ENCODE measurements around the gene TAX1BP1.
A peak's percentile ranks its signal among the peaks of the same experiment; 100 is the strongest.
"Not testable (repeated sequence)": the region's sequence is repeated elsewhere in the genome, so short reads cannot be mapped to it uniquely, and the experiment has no call there.

TAX1BP1 gene

DNA sequence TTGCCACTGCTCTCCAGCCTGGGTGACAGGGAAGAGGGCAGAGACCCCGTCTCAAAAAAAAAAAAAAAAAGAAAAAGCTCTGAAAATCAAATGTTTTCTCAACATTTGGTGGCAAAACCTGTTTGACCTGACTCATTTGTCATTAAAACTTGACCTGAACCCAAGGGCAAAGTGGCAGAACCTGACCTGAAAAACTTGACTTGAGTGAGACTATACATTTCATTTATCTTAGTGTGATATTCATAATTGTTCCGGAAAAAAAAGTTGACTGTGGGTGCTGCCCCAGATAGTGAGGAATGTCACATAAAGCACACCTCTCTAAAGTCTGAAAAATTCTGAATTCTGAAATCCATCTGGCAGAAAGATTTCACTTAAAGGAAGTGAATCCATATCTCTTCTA lies 2.3 kb upstream of the TAX1BP1 start:
- no peak for DNase-seq (ENCODE audit: extremely low spot score)
- ChIA-PET CTCF (interaction anchor here (0.6 kb wide), 1 partner anchor 27 kb away, joined by 5 read pairs; no protein-coding TSS in a partner anchor), POLR2A (no interaction called here)
- no peak for TF ChIP-seq PKNOX1 (IDR thresholded peaks at IDR 0.05)
- TF ChIP-seq SUZ12 (IDR thresholded peaks at IDR 0.05), result no peak
- no peak for TF ChIP-seq L3MBTL2 (conservative IDR thresholded peaks at IDR 0.05)
- TF ChIP-seq FOXM1 (IDR thresholded peaks at IDR 0.05; ENCODE audit: borderline replicate concordance), result no peak
- no peak for TF ChIP-seq FOXA1 (IDR thresholded peaks at IDR 0.05)
- no peak for TF ChIP-seq ARNT (IDR thresholded peaks at IDR 0.05)
- no peak for TF ChIP-seq SP1 (IDR thresholded peaks at IDR 0.05)
- no peak for TF ChIP-seq LEF1 (IDR thresholded peaks at IDR 0.05; ENCODE audit: borderline replicate concordance)

DNA sequence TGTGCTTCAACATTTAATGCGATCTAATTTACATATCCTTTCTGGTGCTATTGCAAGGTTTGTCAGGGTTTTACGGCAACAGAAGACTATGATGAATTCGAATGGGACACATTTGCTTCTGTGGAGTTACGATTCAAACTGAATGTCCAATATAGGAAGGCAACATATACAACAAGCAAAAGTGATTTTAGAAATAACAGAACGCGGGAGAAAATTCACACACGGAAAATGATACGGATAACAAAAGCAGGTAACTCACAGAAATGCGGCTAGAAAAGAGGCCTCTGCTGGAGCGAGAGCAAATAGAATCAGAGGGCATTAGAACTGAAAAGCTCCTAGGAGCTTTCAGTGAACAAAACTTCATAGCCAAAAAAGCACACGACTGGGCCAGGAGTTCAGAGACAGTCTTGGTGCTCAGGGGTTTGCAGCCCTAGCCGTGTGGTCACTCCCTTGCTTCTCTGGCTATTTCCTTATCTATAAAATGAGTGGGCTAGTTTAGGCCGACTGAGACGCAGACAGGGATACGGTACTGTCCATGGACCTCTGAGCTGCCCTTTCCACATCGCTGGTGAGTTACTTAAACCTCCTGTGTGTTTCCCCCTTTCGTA lies 557 bp upstream of the TAX1BP1 start:
- CTCF ChIA-PET, result no interaction called here
- DNase-seq (ENCODE audit: extremely low spot score), result no peak
- TF ChIP-seq ELF4 (IDR thresholded peaks at IDR 0.05) (no peak), LEF1 (IDR thresholded peaks at IDR 0.05; ENCODE audit: borderline replicate concordance) (no peak), ARNT (IDR thresholded peaks at IDR 0.05) (no peak), FOXA1 (IDR thresholded peaks at IDR 0.05) (no peak), SP1 (IDR thresholded peaks at IDR 0.05) (no peak), HDGF (IDR thresholded peaks at IDR 0.05; ENCODE audit: borderline replicate concordance) (no peak), TARDBP (IDR thresholded peaks at IDR 0.05) (no peak), NFRKB (IDR thresholded peaks at IDR 0.05) (no peak), SUZ12 (IDR thresholded peaks at IDR 0.05) (no peak), L3MBTL2 (conservative IDR thresholded peaks at IDR 0.05) (no peak), FOXM1 (IDR thresholded peaks at IDR 0.05; ENCODE audit: borderline replicate concordance) (no peak), FOXK2 (IDR thresholded peaks at IDR 0.05) (no peak)
- POLR2A ChIA-PET, result interaction anchor here (0.6 to 1.2 kb wide), 5 partner anchors 16 to 549 kb away, joined by 3 to 4 read pairs (median 3); partner anchors contain the start of gene HIBADH

- ChIA-PET POLR2A (interaction anchor here (0.6 to 1.0 kb wide), 3 partner anchors 37 to 78 kb away, joined by 4 to 6 read pairs (median 6); partner anchors contain the start of gene HIBADH), CTCF (interaction anchor here (0.6 kb wide), 2 partner anchors 33 to 179 kb away, joined by 3 read pairs; no protein-coding TSS in a partner anchor)
- TF ChIP-seq SUZ12 (IDR thresholded peaks at IDR 0.05) (no peak), ZNF384 (IDR thresholded peaks at IDR 0.05) (no peak), BHLHE40 (IDR thresholded peaks at IDR 0.05; ENCODE audit: borderline replicate concordance) (no peak), TARDBP (IDR thresholded peaks at IDR 0.05) (no peak), ELF4 (IDR thresholded peaks at IDR 0.05) (no peak), SP1 (IDR thresholded peaks at IDR 0.05) (no peak), PKNOX1 (IDR thresholded peaks at IDR 0.05) (no peak), L3MBTL2 (conservative IDR thresholded peaks at IDR 0.05) (no peak), ARNT (IDR thresholded peaks at IDR 0.05) (no peak), CTBP1 (IDR thresholded peaks at IDR 0.05; ENCODE audit: borderline replicate concordance) (no peak), FOXM1 (IDR thresholded peaks at IDR 0.05; ENCODE audit: borderline replicate concordance) (no peak)
- peak; percentile 73 for DNase-seq (ENCODE audit: extremely low spot score)
Measured at GRCh38 chr7:27740449-27741086, 606 bp downstream of the TAX1BP1 start.

GRCh38 chr7:27742091-27742710 lies 2.2 kb downstream of the TAX1BP1 start:
- DNase-seq (ENCODE audit: extremely low spot score); CTCF ChIA-PET; POLR2A ChIA-PET: not testable (repeated sequence)

DNA sequence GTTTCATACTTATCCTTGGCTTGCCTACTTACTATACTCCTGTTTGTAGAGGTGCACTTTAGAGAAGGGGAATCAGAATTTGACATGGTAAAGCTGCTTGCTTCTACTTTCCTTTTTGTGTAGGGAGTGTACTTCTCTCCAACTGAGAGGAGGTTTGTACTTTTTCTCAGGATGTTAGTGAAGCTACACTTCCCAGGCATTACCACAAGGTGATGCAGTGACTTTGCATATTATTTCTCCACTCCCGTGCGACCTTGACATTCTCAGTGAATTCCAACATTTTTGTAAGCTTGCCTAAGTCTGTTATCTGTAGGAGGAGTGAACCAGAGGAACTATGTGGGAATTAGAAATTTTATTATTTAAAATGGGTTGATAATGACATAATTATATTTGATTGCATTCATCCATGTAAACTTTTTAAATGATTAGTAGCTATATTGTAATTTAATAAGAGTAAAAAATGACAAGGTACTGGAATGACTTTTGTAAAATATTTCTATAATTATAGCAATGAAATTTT lies 5.2 kb downstream of the TAX1BP1 start:
- CTCF ChIA-PET, result interaction anchor here (0.6 to 2.5 kb wide), 10 partner anchors 11 to 274 kb away, joined by 3 to 20 read pairs (median 4); no protein-coding TSS in a partner anchor
- DNase-seq (ENCODE audit: extremely low spot score), result peak; percentile 48
- TF ChIP-seq FOXK2 (IDR thresholded peaks at IDR 0.05) (0 out of 2 replicates have a peak, but pooled peaks have one; percentile 14), NFRKB (IDR thresholded peaks at IDR 0.05) (no peak; the same call in 1 of the 2 replicates)
- POLR2A ChIA-PET, result interaction anchor here (0.5 kb wide), 1 partner anchor 40 kb away, joined by 3 read pairs; no protein-coding TSS in a partner anchor

GRCh38 chr7:27746486-27746885 lies 6.5 kb downstream of the TAX1BP1 start:
- no peak for DNase-seq (ENCODE audit: extremely low spot score)
- CTCF ChIA-PET, result interaction anchor here (0.7 to 2.5 kb wide), 3 partner anchors 28 to 349 kb away, joined by 6 to 20 read pairs (median 7); no protein-coding TSS in a partner anchor
- POLR2A ChIA-PET, result no interaction called here
- no peak for TF ChIP-seq NFRKB (IDR thresholded peaks at IDR 0.05)
- no peak for TF ChIP-seq SUZ12 (IDR thresholded peaks at IDR 0.05)
- no peak for TF ChIP-seq PKNOX1 (IDR thresholded peaks at IDR 0.05)
- TF ChIP-seq TARDBP (IDR thresholded peaks at IDR 0.05), result no peak
- TF ChIP-seq HDGF (IDR thresholded peaks at IDR 0.05; ENCODE audit: borderline replicate concordance), result no peak
- no peak for TF ChIP-seq FOXM1 (IDR thresholded peaks at IDR 0.05; ENCODE audit: borderline replicate concordance)
- TF ChIP-seq SP1 (IDR thresholded peaks at IDR 0.05), result no peak
- TF ChIP-seq CTBP1 (IDR thresholded peaks at IDR 0.05; ENCODE audit: borderline replicate concordance), result no peak
- TF ChIP-seq ELF4 (IDR thresholded peaks at IDR 0.05), result no peak
- TF ChIP-seq L3MBTL2 (conservative IDR thresholded peaks at IDR 0.05), result no peak
- no peak for TF ChIP-seq ARNT (IDR thresholded peaks at IDR 0.05)
- no peak for TF ChIP-seq FOXK2 (IDR thresholded peaks at IDR 0.05)
- no peak for TF ChIP-seq BHLHE40 (IDR thresholded peaks at IDR 0.05; ENCODE audit: borderline replicate concordance)
- TF ChIP-seq LEF1 (IDR thresholded peaks at IDR 0.05; ENCODE audit: borderline replicate concordance), result no peak
- no peak for TF ChIP-seq ZNF384 (IDR thresholded peaks at IDR 0.05)
- TF ChIP-seq FOXA1 (IDR thresholded peaks at IDR 0.05), result no peak
